ENCODE measurements around the gene SREBF2.

Gene SREBF2

GRCh38 chr22:41828516-41828915 is 4.4 kb upstream of the SREBF2 start:
- Histone ChIP-seq H2AFZ (ENCODE audit: low read depth, low read length) (no peak overlapping the region), H3K4me1 (ENCODE audit: low read length) (peaks cover 14% of the 10 kb centered on the region), H3K27me3 (ENCODE audit: low read depth, low read length) (no peaks in the 10 kb centered on the region), H3K4me2 (ENCODE audit: low read length) (no peak overlapping the region), H3K79me2 (ENCODE audit: low read length) (peaks cover 20% of the 10 kb centered on the region), H3K9me3 (ENCODE audit: insufficient read depth, low read length) (peaks cover 9% of the 10 kb centered on the region), H3K9ac (ENCODE audit: low read length) (no peak overlapping the region), H4K20me1 (ENCODE audit: insufficient read depth, low read length) (no peaks in the 10 kb centered on the region), H3K4me3 (ENCODE audit: low read length) (no peak overlapping the region), H3K36me3 (replicated peaks; ENCODE audit: low read depth, low read length) (peaks cover 15% of the 10 kb centered on the region), H3K27ac (ENCODE audit: low read length) (no peak overlapping the region)
- TF ChIP-seq CTCF (IDR thresholded peaks at IDR 0.05; ENCODE audit: low read depth, low read length) (no peak), EZH2phosphoT487 (IDR thresholded peaks at IDR 0.05; ENCODE audit: low read depth) (no peak)

GRCh38 chr22:41830174-41830573 is 2.7 kb upstream of the SREBF2 start:
- Histone ChIP-seq H2AFZ (ENCODE audit: low read depth, low read length) (no peak overlapping the region), H3K9me3 (ENCODE audit: insufficient read depth, low read length) (peaks cover 9% of the 10 kb centered on the region), H4K20me1 (ENCODE audit: insufficient read depth, low read length) (peaks cover 7% of the 10 kb centered on the region), H3K9ac (ENCODE audit: low read length) (no peak overlapping the region), H3K27me3 (ENCODE audit: low read depth, low read length) (no peaks in the 10 kb centered on the region), H3K27ac (ENCODE audit: low read length) (no peak overlapping the region), H3K4me2 (ENCODE audit: low read length) (no peak overlapping the region), H3K4me3 (ENCODE audit: low read length) (no peak overlapping the region), H3K36me3 (replicated peaks; ENCODE audit: low read depth, low read length) (peaks cover 27% of the 10 kb centered on the region), H3K4me1 (ENCODE audit: low read length) (peaks cover 20% of the 10 kb centered on the region), H3K79me2 (ENCODE audit: low read length) (peaks cover 36% of the 10 kb centered on the region)
- no peak for TF ChIP-seq CTCF (IDR thresholded peaks at IDR 0.05; ENCODE audit: low read depth, low read length)
- no peak for TF ChIP-seq EZH2phosphoT487 (IDR thresholded peaks at IDR 0.05; ENCODE audit: low read depth)

GRCh38 chr22:41831383-41831782 is 1.5 kb upstream of the SREBF2 start:
- H3K27ac ChIP-seq (ENCODE audit: low read length), result peak overlapping the region; percentile 89
- peaks cover 9% of the 10 kb centered on the region for H3K9me3 ChIP-seq (ENCODE audit: insufficient read depth, low read length)
- H2AFZ ChIP-seq (ENCODE audit: low read depth, low read length), result no peak overlapping the region
- peaks cover 48% of the 10 kb centered on the region for H3K79me2 ChIP-seq (ENCODE audit: low read length)
- TF ChIP-seq CTCF (IDR thresholded peaks at IDR 0.05; ENCODE audit: low read depth, low read length) (no peak), EZH2phosphoT487 (IDR thresholded peaks at IDR 0.05; ENCODE audit: low read depth) (no peak)
- H3K4me2 ChIP-seq (ENCODE audit: low read length), result peak overlapping the region; percentile 77; the same call in 1 of the 2 replicates
- H3K9ac ChIP-seq (ENCODE audit: low read length), result no peak overlapping the region
- H3K36me3 ChIP-seq (replicated peaks; ENCODE audit: low read depth, low read length), result peaks cover 32% of the 10 kb centered on the region
- H4K20me1 ChIP-seq (ENCODE audit: insufficient read depth, low read length), result peaks cover 17% of the 10 kb centered on the region
- no peaks in the 10 kb centered on the region for H3K27me3 ChIP-seq (ENCODE audit: low read depth, low read length)
- H3K4me3 ChIP-seq (ENCODE audit: low read length), result peak overlapping the region; percentile 89; the same call in 1 of the 2 replicates
- peaks cover 20% of the 10 kb centered on the region for H3K4me1 ChIP-seq (ENCODE audit: low read length)

- peaks cover 23% of the 10 kb centered on the region for H4K20me1 ChIP-seq (ENCODE audit: insufficient read depth, low read length)
- H3K4me3 ChIP-seq (ENCODE audit: low read length), result peak overlapping the region; percentile 89
- peak overlapping the region; percentile 83 for H3K9ac ChIP-seq (ENCODE audit: low read length)
- H2AFZ ChIP-seq (ENCODE audit: low read depth, low read length), result no peak overlapping the region
- H3K27me3 ChIP-seq (ENCODE audit: low read depth, low read length), result no peaks in the 10 kb centered on the region
- TF ChIP-seq CTCF (IDR thresholded peaks at IDR 0.05; ENCODE audit: low read depth, low read length), result no peak
- no peak for TF ChIP-seq EZH2phosphoT487 (IDR thresholded peaks at IDR 0.05; ENCODE audit: low read depth)
- H3K9me3 ChIP-seq (ENCODE audit: insufficient read depth, low read length), result peaks cover 9% of the 10 kb centered on the region
- peak overlapping the region; percentile 89 for H3K27ac ChIP-seq (ENCODE audit: low read length)
- H3K4me2 ChIP-seq (ENCODE audit: low read length), result peak overlapping the region; percentile 77
- peaks cover 38% of the 10 kb centered on the region for H3K36me3 ChIP-seq (replicated peaks; ENCODE audit: low read depth, low read length)
- H3K4me1 ChIP-seq (ENCODE audit: low read length), result peaks cover 20% of the 10 kb centered on the region
- H3K79me2 ChIP-seq (ENCODE audit: low read length), result peaks cover 54% of the 10 kb centered on the region
Measured at GRCh38 chr22:41831828-41832552, 915 bp upstream of the SREBF2 start.
